Measurements from ENCODE around the gene ADGRF3. TPM values are rescaled to one million over a fixed set of nuclear protein-coding genes. Genes with fewer than 3 reads are reported as not detected.
"Not testable (repeated sequence)": the region's sequence is repeated elsewhere in the genome, so short reads cannot be mapped to it uniquely, and the experiment has no call there.

Gene ADGRF3
- total RNA-seq, 1 experiment from 2014 or later: 0.28 TPM

DNA sequence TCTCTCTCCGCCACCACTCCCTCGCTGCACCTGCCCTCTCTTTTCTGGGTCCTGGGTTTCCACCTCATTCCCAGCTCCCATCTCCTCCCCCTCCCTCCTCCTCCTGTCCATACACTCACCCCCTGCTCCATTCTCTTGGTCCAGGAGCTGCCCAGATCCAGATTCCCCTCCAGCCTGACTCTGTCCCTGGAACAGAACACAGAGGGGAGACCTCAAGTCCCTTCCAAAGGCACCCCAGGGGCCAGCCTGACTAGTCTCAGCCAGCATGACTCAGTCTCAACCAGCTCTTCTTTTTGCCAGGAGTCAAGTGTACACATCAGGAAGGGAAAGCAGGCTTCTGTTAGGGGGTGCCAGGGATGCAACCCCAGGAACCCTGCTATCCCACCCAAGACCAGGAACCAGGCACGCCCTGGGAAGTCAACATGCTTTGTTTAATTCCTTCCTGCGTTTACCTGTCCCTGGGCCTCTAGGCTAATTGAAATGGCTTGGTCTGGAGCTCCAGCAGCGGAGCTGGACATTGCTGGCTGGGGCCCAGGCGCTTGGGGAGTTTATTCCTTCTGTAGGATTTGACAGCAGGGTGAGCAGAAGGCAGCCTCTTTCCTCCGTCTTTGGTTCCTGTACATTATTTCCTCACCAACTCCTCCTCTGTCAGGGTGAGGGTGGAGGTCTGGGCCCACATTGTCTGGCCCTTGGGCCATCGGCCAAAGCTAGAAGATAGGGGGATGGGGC is 29.0 kb downstream of the ADGRF3 start:
- no peak for DNase-seq (ENCODE audit: low spot score)

DNA sequence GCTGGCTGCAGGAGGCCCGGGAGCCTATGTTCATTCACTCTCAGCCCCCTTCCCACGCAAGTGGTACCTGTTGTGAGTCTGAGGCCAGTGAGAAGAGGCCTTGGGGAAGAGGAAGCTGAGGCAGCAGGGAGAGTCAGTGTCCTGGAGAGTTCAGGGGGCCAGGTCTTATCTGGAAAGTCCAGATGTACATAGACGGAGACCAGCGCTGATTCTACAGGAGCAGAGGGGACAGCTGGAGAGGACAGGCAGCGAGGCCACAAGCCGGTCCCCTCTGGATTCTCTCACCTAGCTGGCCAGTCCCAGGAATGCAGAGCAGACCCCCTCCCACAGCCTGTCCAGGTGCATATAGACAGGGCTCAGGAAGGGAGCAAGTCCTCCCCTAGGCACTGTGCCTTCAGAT is 29.7 kb downstream of the ADGRF3 start:
- no peak for DNase-seq (ENCODE audit: low spot score)

DNA sequence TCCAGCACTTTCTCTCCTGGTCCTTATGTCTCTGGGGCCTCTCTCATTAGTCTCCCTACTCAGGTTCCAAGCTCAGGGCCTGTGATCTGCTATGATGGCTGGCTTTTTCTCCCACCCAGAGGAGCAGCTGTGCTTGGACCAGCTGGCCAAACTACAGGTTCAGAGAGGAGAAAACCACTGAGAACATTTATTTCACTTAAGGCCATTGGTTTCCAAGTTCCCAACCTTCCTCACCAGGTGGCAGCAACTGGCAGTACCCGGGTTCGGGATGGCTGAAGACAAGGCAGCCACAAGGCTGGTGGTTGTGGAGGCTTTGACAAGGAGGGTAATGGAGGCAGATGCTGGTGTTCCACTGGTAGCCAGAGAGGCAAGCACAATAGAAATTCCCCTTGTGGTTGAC is 30.5 kb downstream of the ADGRF3 start:
- DNase-seq (ENCODE audit: low spot score): peak; percentile 25

DNA sequence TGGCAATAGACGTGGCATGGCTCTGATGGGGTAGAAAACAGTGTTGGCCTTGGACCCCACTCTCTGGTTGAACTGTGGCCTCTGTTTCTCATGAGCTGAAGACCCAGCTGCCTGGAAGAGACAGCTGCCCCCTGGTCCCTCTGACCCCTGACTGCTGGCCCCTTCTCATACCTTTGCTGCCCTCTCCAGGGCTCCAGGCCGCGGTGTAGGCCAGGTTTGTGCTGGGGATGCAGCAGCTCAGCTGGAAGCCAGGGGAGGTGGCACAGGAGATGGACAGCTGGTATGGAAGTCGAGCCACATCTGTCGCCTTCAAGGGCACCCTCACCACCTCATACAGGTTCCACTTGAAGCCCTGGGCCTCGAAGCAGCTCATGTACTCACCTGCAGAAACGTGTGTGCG is 32.3 kb downstream of the ADGRF3 start:
- DNase-seq (ENCODE audit: low spot score): no peak

DNA sequence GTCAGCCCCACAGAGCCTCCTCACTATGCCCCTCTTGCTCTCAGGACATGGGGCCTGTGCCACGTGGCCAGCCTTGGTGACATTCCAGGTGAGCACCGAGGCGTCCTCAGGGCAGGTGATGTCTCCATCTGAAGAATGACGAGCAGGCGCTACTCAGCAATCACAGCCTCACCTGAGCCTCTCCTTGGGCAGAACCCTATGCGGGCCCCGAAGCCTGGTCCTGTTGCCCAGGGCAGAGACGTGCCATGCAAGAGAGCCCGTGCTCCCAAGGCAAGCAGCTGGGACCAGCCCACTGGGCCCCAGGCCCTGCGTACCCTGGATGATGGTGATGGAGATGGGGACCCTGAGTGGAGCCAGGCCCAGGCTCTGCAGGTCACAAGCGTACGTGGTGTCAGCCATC is 33.1 kb downstream of the ADGRF3 start:
- DNase-seq (ENCODE audit: low spot score): no peak

DNA sequence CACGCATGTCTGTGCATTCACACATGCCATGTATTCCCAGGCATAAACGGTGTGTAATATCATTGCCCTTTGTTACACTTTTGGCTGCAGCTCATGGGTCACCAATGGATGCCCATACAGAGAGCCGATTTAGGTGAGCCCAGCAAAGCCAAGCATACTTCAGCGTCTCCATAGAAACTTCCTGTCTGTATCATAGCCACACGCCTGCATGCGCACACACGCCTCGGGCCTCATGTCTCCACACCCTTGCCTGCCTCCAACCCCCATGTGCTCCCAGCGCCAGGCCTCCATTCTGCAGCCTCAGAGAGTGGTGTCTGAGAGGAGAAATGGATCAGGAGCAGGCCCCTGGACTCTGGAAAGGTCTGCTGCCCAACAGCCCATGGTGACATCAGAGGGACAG is 34.1 kb downstream of the ADGRF3 start:
- DNase-seq (ENCODE audit: low spot score): no peak

DNA sequence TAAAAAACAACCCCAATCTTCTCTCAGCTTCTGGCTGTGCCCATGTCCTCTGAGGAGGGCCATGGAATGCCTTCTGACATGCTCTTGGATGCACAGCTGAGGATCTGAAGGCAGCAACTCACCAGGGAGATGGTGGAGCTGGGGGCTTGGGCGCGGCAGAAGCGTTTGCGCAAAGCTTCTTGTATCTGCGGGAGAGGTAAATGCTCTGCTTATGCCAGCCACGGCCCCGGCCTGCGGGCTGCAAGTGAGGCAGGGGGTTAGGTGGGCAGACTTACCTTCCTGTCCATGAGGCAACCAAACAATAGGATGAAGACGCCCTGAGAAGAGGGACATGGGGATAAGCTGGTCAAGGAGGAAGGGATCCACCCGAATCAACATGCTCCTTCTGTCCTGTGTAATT is 36.7 kb downstream of the ADGRF3 start:
- no peak for DNase-seq (ENCODE audit: low spot score)

DNA sequence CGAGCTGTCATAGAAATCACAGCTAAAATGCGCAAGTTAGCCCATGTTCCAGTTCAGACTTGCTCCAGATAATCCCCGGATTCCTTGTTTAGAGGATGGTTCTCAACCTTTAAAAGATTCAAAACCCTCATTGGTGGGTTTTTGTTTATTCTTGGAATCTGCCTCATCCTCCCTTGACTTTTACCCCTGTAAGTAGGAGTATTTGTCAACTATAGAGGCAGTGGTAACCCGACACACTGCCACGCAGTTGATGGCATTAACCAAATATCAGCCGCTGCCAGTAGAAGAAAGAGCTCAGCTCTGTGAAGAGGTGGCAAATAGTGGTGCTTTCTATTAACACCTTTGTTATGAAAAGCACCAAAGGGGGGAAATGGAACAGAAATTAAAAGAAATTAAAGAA is 41.0 kb downstream of the ADGRF3 start:
- no peak for DNase-seq (ENCODE audit: low spot score)

DNA sequence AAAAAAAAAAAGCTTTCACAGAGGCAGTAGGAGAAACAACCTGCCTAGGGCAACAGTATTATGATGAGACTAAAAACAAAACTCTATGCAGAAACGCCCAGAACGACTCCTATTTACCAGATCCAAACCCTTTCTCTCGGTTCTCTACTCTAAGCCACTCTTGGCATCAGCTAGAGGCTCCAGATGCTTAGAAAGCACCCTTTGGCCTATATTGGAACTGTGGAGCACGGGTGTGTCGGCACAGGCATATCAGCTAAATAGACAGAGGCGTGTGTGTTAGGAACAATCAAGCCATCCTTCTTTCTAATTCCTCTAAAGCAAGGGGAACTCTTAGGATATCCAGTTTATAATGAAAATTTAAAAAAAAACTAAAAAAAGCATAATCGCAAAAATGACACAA is 41.5 kb downstream of the ADGRF3 start:
- DNase-seq (ENCODE audit: low spot score): not testable (repeated sequence)

DNA sequence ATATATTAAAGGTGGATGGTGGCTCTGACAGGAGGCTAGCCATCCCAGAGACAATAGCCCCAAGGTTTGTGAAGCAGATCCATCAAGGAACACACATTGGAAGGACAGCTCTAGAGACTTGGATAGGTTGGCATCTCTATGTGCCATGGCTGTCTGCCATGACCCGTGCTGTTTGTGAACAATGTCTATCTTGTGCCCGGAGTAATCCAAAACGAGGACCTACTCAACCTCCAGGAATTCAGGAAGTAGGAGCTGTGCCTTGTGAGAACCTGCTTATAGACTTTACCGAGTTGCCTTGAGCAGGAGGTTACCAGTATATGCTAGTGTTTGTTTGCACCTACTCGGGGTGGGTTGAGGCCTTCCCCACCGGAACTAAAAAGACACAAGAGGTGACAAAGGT is 43.7 kb downstream of the ADGRF3 start:
- DNase-seq (ENCODE audit: low spot score): peak; percentile 10

DNA sequence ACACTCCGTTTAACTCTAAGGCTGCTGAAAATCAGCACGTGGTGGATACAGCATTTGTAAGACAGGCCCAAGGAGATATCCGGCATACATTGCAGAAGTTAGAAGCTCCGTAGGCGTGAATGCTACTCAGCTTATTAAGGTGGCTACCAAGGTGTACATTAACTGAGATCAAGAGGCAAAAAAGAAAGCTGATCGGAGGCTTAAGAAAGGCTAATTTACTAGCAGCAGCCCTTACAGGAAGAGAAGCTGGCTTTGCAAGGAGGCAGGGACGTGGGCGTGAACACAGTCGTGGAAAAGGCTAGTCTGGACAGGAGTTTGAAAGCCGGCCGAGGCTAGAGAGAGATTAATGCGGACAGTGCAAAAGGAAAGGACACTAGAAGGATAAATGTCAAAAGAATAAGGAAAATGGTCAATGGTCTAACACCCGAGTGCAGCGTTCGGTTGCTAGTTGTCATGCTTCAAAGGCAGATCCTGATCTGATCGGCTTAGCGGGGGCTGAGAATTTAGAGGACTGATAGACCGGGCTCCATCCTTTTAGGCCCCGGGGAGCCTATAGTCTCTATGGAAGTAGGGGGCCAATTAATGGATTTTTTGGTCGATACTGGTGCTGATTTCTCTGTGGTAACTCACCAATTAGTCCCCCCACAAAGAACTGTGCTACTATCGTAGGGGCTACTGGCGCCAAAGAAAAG is 46.2 kb downstream of the ADGRF3 start:
- DNase-seq (ENCODE audit: low spot score): peak; percentile 45

DNA sequence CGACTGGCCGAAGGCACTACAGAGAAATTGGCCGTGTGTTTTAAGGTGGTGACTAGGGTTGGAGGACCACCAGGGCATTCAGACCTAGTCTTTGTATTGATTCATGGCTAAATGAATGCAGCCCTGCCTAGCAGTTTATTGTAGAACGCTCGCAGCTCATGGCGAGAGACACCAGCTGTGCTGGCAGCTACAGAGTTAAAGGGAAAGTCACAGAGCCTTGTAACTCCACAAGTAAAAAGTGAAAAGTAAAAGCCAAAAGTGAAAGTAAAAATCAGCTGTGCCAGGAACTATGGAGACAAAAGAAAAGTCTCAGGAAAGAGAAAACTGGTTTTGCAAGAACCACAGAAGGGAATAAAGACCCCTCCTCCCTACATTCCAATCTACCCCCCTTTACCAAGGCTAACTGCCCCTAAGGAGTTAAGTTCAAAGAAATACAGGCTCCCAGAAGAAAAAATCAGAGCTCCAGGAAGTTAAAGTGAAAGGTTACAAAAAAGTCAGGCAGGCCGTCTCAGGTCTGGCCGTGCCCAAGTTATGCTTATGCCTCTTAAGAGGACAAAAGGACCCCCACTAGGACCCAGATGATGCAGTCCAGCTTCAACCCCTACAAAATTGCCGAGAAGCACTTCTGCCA is 47.0 kb downstream of the ADGRF3 start:
- peak; percentile 66 for DNase-seq (ENCODE audit: low spot score)

DNA sequence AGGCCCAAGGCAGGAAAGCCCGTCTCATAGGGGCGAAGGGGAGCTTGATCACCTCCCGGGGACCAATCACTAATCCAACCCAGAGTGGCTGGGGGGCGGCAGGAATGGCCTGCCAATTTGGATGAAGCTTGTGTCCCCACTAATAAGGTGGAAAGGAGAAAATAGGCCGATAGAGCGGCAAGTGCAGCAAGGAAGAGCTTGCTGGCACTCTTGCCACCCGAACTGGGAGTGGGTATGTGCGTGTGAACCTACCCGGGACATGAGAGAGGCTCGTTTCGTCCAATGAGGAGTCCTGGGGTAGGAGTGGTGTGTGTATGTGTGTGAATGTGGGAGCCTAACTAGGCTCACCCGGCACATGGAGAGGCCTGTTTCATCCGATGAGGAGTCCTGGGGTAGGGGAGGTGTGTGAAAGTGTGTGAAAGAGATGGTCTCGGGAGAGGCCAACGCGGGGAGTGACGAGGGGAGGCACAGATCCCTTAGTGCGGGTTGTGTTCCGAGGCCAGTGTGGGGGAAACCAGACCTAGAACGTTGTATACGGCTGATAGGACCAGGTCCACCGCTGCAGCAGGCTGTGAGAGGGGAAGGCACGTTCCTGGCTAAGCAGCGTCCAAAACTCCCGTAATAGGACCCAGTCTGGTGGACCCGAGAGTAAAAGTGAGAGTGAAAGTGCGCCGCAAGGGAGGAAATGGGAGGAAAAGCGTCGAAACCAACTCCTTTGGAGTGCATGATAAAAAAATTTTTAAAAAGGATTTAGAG is 47.8 kb downstream of the ADGRF3 start:
- no peak for DNase-seq (ENCODE audit: low spot score)

DNA sequence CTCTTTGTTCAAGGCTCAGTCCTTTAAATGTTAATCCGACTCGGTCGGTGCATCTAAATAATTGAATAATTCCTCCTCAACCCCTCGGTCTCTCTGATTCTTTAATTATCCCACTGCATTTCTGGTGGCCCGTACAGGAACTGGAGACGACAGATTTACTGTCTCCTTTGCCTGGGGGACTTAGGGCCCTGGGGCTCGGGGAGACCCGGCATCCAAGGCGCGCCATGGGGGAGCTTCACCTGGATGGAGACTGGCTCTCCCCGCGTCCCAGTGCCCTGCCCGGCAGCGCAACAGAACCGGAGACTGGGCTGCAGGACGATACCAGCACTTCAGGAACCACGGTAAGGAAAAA is 48.3 kb downstream of the ADGRF3 start:
- no peak for DNase-seq (ENCODE audit: low spot score)

DNA sequence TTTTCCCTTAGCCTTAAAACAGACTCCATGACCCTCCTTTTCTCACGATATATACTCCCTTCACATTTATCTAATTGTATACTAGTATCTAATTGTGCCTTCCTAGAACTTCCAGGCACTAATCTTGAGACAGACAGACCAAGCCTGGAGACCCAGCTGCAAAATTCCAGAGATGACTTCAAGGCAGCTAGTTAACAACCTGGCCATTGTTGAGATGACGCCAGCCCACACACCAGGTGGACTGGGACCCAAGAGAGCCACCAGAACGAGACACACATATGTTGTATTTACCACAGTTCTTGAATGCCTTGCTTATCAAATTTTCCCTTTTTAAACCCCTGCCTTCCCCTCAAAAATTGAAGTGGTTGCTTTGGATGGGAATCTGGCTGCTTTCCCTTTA is 49.5 kb downstream of the ADGRF3 start:
- no peak for DNase-seq (ENCODE audit: low spot score)

DNA sequence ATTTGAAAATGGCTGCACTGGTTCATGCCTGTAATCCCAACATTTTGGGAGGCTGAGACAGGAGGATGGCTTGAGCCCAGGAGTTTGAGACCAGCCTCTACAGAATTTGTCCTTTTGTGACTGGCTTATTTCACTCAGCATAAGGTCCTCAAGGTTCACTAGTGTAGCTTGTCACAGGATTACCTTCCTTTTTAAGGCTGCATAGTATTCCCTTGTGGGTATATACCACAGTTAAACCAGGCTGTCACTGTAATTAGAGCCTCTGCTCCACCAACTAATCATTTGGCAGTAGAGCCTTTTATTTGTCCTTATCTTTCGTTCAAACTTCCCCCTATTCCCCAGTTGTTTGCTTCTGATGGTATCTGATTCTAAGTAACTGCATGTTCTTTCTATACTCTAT is 51.1 kb downstream of the ADGRF3 start:
- no peak for DNase-seq (ENCODE audit: low spot score)

DNA sequence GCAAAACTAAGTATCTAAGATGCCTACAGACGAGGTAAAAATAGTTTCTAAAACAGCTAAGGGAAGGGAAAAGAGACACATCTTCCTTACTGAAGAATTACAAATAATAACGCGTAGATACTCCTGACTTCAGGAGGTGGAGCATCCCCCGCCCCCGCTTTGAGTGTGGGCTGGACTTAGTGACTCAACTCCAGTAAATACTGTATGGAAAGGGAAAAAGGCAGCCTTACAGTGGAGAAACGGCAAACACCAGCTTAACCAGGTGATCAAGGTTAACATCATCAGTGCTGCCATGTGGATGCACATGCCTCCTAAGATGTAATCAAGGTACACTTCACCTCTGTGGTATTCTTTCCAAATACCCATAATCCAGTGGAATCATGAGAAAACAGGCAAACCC is 53.9 kb downstream of the ADGRF3 start:
- peak; percentile 39 for DNase-seq (ENCODE audit: low spot score)

DNA sequence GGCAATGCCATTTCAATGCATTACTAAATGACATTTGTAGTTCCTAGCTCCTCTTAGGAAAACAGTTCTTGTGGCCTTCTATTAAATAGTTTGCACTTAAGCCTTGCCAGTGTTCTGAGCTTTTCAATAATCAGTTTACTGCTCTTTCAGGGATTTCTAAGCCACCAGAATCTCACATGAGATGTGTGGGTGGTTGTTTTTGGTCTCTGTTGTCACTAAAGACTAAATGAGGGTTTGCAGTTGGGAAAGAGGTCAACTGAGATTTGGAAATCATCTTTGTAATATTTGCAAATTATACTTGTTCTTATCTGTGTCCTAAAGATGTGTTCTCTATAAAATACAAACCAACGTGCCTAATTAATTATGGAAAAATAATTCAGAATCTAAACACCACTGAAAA is 56.6 kb downstream of the ADGRF3 start:
- DNase-seq (ENCODE audit: low spot score): no peak

DNA sequence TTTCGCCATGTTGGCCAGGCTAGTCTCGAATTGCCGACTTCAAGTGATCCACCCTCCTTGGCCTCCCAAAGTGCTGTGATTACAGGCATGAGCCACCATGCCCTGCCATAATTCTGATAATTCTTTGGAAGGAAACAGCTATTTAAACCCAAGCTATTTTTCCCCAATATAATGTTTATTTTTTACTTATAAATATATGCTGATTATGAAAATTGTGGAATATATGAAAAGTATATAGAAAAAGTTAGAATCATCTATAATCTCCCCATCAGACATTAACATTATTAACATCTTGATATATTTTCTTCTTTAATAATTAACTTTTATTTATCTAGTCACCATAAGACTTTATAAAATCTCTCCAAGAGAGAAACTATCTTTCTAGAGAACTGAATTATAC is 60.7 kb downstream of the ADGRF3 start:
- DNase-seq (ENCODE audit: low spot score): no peak

DNA sequence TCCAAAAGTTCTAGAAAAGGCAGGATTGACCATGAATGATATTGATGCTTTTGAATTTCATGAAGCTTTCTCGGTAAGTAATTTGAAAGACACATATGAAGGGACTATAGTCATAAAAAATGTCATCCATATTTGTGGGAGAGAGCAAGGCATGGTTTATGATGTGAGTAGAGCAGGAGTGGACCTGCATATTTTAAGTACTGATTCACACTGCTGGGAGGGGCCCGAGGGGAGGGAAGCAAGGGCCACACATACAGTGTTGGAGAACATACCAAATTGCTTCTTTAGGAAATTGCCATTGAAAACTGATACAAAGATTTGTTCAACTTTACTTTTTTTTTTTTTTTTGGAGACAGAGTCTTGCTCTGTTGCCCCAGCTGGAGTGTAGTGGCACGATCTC is 62.5 kb downstream of the ADGRF3 start:
- DNase-seq (ENCODE audit: low spot score): no peak

DNA sequence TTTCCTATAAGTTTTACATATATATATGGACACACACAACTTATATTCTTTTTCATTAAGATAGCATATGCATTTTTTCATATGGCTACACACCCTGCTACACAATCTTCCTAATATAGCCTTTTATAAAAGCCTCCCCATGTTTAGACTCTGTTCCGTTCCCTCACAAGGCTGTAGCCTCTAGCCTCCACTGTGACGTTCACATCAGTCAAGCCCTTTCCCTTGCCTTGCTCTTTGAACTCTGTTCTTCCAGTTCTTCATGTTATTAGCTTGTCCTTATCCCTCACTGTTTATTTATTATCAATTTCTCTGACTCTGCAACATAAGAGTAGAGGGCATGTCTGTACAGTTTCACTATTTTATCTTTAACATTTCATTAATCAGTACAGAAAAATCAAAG is 63.0 kb downstream of the ADGRF3 start:
- DNase-seq (ENCODE audit: low spot score): no peak

DNA sequence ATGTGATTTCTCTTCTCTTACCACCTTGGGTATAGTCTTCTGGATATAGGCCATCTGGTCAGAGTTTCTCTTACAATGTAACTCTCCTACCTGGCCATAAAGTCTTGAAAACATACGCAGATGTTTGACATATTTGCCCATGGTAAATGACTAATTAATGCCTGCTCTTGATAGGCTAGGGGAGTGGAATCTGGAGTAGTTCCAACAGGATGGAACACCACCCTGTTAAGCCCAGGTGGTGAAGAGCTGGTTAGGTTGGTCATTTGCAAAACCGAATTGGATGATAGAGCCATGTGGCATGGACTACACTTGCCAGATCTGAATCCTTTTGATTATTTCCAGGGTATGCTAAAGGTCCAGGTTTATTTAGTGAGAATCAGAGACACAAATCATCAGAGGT is 65.4 kb downstream of the ADGRF3 start:
- DNase-seq (ENCODE audit: low spot score): peak; percentile 60

Data from HT-29 (cell line).